ENCODE results near the gene TNRC18.

TNRC18 gene

GRCh38 chr7:5382281-5382892 lies 41.2 kb downstream of the TNRC18 start:
- Histone ChIP-seq H3K79me2 (ENCODE audit: insufficient read depth, low read length) (peaks cover 92% of the 10 kb centered on the region), H3K9ac (ENCODE audit: low read depth, low read length, poor library complexity, severe bottlenecking) (no peak overlapping the region), H3K4me3 (ENCODE audit: low read length, poor library complexity, severe bottlenecking) (no peak overlapping the region), H3K27me3 (ENCODE audit: insufficient read depth, low read length, poor library complexity, severe bottlenecking) (no peaks in the 10 kb centered on the region), H2AFZ (ENCODE audit: low read length) (no peak overlapping the region), H3K9me2 (replicated peaks; ENCODE audit: low read depth, low read length) (no peaks in the 10 kb centered on the region), H3K4me2 (ENCODE audit: low read depth, low read length, poor library complexity, severe bottlenecking) (no peak overlapping the region), H4K20me1 (ENCODE audit: insufficient read depth, low read length, poor library complexity, severe bottlenecking) (peaks cover 75% of the 10 kb centered on the region), H3F3A (ENCODE audit: low read depth) (no peaks in the 10 kb centered on the region), H3K36me3 (ENCODE audit: insufficient read depth, low read length) (peaks cover 41% of the 10 kb centered on the region; the same call in 1 of the 2 replicates), H3K4me1 (ENCODE audit: insufficient read depth, low read length, poor library complexity, severe bottlenecking) (no peaks in the 10 kb centered on the region), H3K9me3 (ENCODE audit: insufficient read depth, low read depth, low read length) (no peaks in the 10 kb centered on the region)
- no peak for TF ChIP-seq EZH2phosphoT487 (IDR thresholded peaks at IDR 0.05; ENCODE audit: borderline replicate concordance)
- TF ChIP-seq CTCF (conservative IDR thresholded peaks at IDR 0.05; ENCODE audit: low read length): no peak

- TF ChIP-seq EZH2phosphoT487 (IDR thresholded peaks at IDR 0.05; ENCODE audit: borderline replicate concordance) (no peak), CTCF (conservative IDR thresholded peaks at IDR 0.05; ENCODE audit: low read length) (no peak)
- H3K27me3 ChIP-seq (ENCODE audit: insufficient read depth, low read length, poor library complexity, severe bottlenecking): no peaks in the 10 kb centered on the region
- no peak overlapping the region for H3K4me2 ChIP-seq (ENCODE audit: low read depth, low read length, poor library complexity, severe bottlenecking)
- H3K9me3 ChIP-seq (ENCODE audit: insufficient read depth, low read depth, low read length): no peaks in the 10 kb centered on the region
- H3K4me1 ChIP-seq (ENCODE audit: insufficient read depth, low read length, poor library complexity, severe bottlenecking): no peaks in the 10 kb centered on the region
- no peak overlapping the region for H3K9ac ChIP-seq (ENCODE audit: low read depth, low read length, poor library complexity, severe bottlenecking)
- H4K20me1 ChIP-seq (ENCODE audit: insufficient read depth, low read length, poor library complexity, severe bottlenecking): peaks cover 80% of the 10 kb centered on the region
- peaks cover 91% of the 10 kb centered on the region for H3K79me2 ChIP-seq (ENCODE audit: insufficient read depth, low read length)
- H2AFZ ChIP-seq (ENCODE audit: low read length): no peak overlapping the region
- no peaks in the 10 kb centered on the region for H3K9me2 ChIP-seq (replicated peaks; ENCODE audit: low read depth, low read length)
- no peak overlapping the region for H3K4me3 ChIP-seq (ENCODE audit: low read length, poor library complexity, severe bottlenecking)
- peaks cover 43% of the 10 kb centered on the region; the same call in 1 of the 2 replicates for H3K36me3 ChIP-seq (ENCODE audit: insufficient read depth, low read length)
- no peaks in the 10 kb centered on the region for H3F3A ChIP-seq (ENCODE audit: low read depth)
Measured at GRCh38 chr7:5381071-5381772, 42.4 kb downstream of the TNRC18 start.

- H3K9ac ChIP-seq (ENCODE audit: low read depth, low read length, poor library complexity, severe bottlenecking): no peak overlapping the region
- H3K4me3 ChIP-seq (ENCODE audit: low read length, poor library complexity, severe bottlenecking): no peak overlapping the region
- peaks cover 92% of the 10 kb centered on the region for H3K79me2 ChIP-seq (ENCODE audit: insufficient read depth, low read length)
- H3K27me3 ChIP-seq (ENCODE audit: insufficient read depth, low read length, poor library complexity, severe bottlenecking): no peaks in the 10 kb centered on the region
- no peak overlapping the region for H2AFZ ChIP-seq (ENCODE audit: low read length)
- H3K4me1 ChIP-seq (ENCODE audit: insufficient read depth, low read length, poor library complexity, severe bottlenecking): no peaks in the 10 kb centered on the region
- no peaks in the 10 kb centered on the region for H3K9me2 ChIP-seq (replicated peaks; ENCODE audit: low read depth, low read length)
- peaks cover 88% of the 10 kb centered on the region for H4K20me1 ChIP-seq (ENCODE audit: insufficient read depth, low read length, poor library complexity, severe bottlenecking)
- H3F3A ChIP-seq (ENCODE audit: low read depth): no peaks in the 10 kb centered on the region
- no peaks in the 10 kb centered on the region for H3K9me3 ChIP-seq (ENCODE audit: insufficient read depth, low read depth, low read length)
- peaks cover 50% of the 10 kb centered on the region; the same call in 1 of the 2 replicates for H3K36me3 ChIP-seq (ENCODE audit: insufficient read depth, low read length)
- H3K4me2 ChIP-seq (ENCODE audit: low read depth, low read length, poor library complexity, severe bottlenecking): no peak overlapping the region
- TF ChIP-seq EZH2phosphoT487 (IDR thresholded peaks at IDR 0.05; ENCODE audit: borderline replicate concordance) (no peak), CTCF (conservative IDR thresholded peaks at IDR 0.05; ENCODE audit: low read length) (no peak)
Measured at GRCh38 chr7:5380350-5381070, 43.1 kb downstream of the TNRC18 start.
